Urinary bladder (tissue), 4 donors: ENCODE data around the gene VEPH1. TPM values are rescaled to one million over a fixed set of nuclear protein-coding genes. Genes with fewer than 3 reads are reported as not detected.

Source experiments
- DNase-seq: peaks from one replicate; pipeline ENCODE4 v3.0.0-alpha.2; 2015; ENCODE audit errors: extremely low spot score
- H3K27ac ChIP-seq: one replicate; pipeline ENCODE4 v1.5.1; 2013; ENCODE audit warnings: low read depth, mild to moderate bottlenecking, moderate library complexity
- H3K36me3 ChIP-seq: one replicate; pipeline ENCODE4 v1.6.1; 2013; ENCODE audit warnings: mild to moderate bottlenecking, moderate library complexity; ENCODE audit not compliant: insufficient read depth
- H3K4me1 ChIP-seq: one replicate; pipeline ENCODE4 v1.6.1; 2013; ENCODE audit warnings: mild to moderate bottlenecking, moderate library complexity; ENCODE audit not compliant: insufficient read depth
- H3K4me3 ChIP-seq: one replicate; pipeline ENCODE4 v1.5.1; 2013; ENCODE audit warnings: low read depth, low read length
- WGBS: extraction: QIAGEN DNeasy Blood & Tissue Kit; methylation state at CpG from one replicate; pipeline ENCODE4 v1.1.7; 2013; 5-methylcytosine and 5-hydroxymethylcytosine counted together
- polyA plus RNA-seq: library from polyadenylated mRNA; stranded (reverse); fragments of 200-250 nt; gene quantifications from one replicate; pipeline ENCODE4 v1.2.3, GENCODE V29; 2013
- total RNA-seq: library from RNA; depleted of rRNA; stranded (reverse); fragments of >200 nt; gene quantifications from one replicate; pipeline ENCODE4 v1.2.3, GENCODE V29; 2014
- donor health status: healthy with polysubstance abuse.
- donor health status: healthy.

Gene VEPH1
- total RNA-seq = 0.74 TPM
- polyA plus RNA-seq = 0.37 TPM

GRCh38 chr3:157502916-157503595, at the start of gene VEPH1:
VEPH1 (minus strand) TSS chr3:157503416; CDS start chr3:157495349, 8,067 bp downstream.
- H3K27ac ChIP-seq = no peak within 1 kb of the TSS
- no peak for DNase-seq
- no peaks in the 10 kb centered on the region for H3K4me1 ChIP-seq
- 67% methylated on average over 7 of the region's 7 CpGs for whole genome bisulfite sequencing
- H3K4me3 ChIP-seq = no peak within 1 kb of the TSS
- no peaks in the 10 kb centered on the region for H3K36me3 ChIP-seq

DNA sequence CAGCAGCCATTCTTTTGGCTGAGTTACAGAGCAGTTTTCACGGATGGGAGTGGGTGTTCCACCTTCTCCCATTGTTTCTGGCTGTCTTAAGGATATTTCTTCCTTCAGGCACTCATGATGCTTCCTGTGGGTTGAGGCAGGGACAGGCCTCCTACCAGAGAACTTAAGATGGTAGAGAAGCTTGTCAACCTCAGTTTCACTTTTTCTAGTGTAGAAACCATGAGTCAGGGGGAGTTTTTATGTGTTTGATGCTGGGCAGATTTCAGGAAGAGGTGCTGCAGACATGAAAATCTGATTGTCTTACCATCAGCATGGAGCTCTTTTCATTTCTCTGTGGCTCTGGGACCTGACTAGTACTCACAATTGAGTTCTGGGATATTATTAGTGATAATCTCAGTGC, 48.7 kb upstream of the VEPH1 start:
- Histone ChIP-seq H3K36me3 (no peaks in the 10 kb centered on the region), H3K4me3 (no peak overlapping the region), H3K4me1 (no peaks in the 10 kb centered on the region), H3K27ac (no peak overlapping the region)
- 77% methylated on average over 1 of the region's 1 CpG for WGBS
- DNase-seq = no peak

GRCh38 chr3:157549498-157549897, 46.3 kb upstream of the VEPH1 start:
- H3K36me3 ChIP-seq = no peaks in the 10 kb centered on the region
- DNase-seq = no peak
- no peak overlapping the region for H3K27ac ChIP-seq
- no peaks in the 10 kb centered on the region for H3K4me1 ChIP-seq
- H3K4me3 ChIP-seq = no peak overlapping the region
- WGBS = 94% methylated on average over 2 of the region's 2 CpGs

- WGBS = 77% methylated on average over 4 of the region's 4 CpGs
- no peak for DNase-seq
- Histone ChIP-seq H3K4me3 (no peak overlapping the region), H3K4me1 (no peaks in the 10 kb centered on the region), H3K36me3 (no peaks in the 10 kb centered on the region), H3K27ac (peak overlapping the region; percentile 45)
These were observed 41.4 kb upstream of the VEPH1 start for GRCh38 chr3:157544501-157545130.

DNA sequence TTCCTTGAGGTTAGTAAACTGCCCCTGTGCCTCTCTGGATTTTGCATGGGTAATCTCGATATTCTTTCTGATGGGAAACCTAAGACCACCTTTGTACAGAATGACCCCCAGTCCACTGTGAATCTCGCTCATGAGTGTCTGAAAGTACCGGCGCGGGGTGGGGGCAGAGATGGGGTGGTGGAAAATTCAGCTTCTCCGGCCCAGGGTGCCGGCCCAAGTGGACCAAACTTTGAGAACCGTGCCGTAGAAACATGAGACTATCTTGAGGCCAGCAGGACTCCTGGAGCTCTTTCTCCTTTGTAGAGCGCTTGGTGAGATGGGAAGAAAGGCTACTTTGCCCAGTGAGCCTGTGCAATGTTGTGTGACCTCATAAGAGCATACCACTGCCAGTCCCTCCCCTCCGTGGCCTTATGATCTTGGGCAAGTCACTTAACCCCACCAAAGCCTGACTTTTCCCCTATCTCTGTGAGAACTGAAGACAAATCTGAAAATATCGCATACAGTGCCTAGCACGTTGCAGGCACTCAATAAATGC, 40.4 kb upstream of the VEPH1 start:
- Histone ChIP-seq H3K4me3 (peak overlapping the region; percentile 10), H3K4me1 (no peaks in the 10 kb centered on the region), H3K36me3 (no peaks in the 10 kb centered on the region), H3K27ac (no peak overlapping the region)
- WGBS = 74% methylated on average over 13 of the region's 13 CpGs
- DNase-seq = no peak

DNA sequence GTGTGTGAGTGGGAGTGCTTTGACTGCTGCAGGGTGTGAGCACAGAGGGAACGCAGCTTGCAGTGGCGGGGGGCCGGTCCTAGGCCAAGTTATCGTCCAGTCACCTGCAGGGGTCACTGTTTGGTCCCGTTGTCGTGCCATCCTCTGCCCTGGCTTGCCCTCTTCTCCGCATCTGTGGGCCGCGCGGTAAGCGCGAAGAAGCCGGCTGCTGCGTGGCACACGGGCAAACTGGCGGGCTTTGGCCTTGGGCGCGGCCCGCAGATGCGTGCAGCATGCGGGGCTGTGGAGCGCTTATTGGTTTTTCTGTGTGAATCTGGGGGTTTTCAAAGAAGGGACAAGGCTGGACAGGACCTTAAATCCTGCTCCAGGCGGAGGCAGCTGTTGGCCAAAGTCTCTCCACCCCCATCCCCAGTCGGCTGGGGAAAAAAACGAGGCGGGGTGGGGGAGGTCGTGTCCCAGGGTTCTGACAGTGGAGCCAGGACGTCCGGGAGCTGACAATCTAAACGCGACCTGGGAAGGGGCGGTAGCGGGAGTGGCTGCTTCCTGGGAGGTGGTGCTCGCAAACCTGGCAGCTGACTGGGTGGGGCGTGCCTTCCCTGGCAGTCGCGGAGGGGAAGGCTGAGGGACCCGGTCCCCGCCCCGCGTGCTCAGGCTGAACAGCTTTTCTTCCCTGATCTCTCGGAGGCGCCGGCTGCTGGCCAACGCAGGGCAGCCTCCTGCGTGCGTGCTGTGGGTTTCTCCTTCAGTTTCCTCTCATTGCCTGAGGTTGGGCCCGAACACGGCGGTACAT, 39.7 kb upstream of the VEPH1 start:
- Histone ChIP-seq H3K27ac (no peak overlapping the region), H3K4me3 (peak overlapping the region; percentile 10), H3K36me3 (no peaks in the 10 kb centered on the region), H3K4me1 (no peaks in the 10 kb centered on the region)
- 7% methylated on average over 50 of the region's 50 CpGs for WGBS
- DNase-seq = no peak

DNA sequence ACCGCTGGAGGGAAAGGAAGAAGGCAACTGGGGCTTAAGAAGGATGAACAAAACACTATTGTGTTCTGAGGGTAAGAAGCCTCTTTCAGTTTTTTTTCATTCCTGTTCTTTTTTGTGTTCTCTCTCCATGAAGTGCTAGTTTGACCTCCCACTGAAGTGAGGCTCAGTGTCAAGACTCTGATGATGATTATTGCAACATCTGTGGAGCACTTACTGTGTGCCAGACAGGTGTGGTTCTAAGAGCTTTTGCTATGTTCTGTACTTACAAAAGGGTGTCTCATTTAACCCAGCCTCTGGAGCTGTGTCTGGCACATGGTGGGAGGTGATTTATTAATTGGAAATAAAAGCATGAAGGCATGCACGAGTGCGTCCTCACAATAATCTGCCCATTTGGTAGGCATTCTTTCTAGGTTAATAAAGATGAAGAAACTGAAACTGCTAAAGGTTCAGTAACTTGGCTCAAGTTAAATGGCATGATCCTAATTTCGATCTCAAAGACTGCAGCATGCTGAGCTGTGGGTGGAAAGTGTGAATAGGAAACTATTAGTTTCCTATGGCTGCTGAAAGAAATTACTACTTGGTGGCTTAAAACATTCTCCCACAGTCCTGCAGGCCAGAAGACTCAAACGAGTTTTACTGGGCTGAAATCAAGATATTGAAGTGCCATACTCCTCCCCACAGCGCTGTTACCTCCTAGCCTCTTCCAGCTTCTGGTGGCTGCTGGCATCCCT, 38.5 kb upstream of the VEPH1 start:
- Histone ChIP-seq H3K36me3 (no peaks in the 10 kb centered on the region), H3K4me1 (no peaks in the 10 kb centered on the region), H3K4me3 (no peak overlapping the region), H3K27ac (no peak overlapping the region)
- 82% methylated on average over 6 of the region's 6 CpGs for whole genome bisulfite sequencing
- DNase-seq = no peak

DNA sequence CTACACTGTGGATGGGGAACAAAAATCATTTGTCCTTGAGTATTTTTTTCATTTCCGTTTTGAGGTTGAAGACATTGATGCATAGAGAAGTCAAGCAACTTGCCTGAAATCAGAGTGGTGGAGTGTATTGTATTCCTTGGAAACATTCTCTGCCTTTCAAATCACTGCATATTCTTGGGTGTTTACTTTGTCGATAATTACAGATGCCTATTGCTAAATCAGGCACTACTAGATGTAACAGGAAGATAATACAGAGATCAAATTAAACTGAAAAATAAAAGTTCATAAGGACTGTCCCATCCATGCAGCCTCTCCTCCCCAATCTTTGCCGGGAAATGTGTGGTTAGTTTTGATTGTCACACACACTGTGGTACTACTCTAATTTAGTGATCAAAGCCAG, 37.4 kb upstream of the VEPH1 start:
- H3K36me3 ChIP-seq = no peaks in the 10 kb centered on the region
- H3K4me3 ChIP-seq = no peak overlapping the region
- no peak for DNase-seq
- WGBS = 67% methylated on average over 3 of the region's 3 CpGs
- H3K4me1 ChIP-seq = no peaks in the 10 kb centered on the region
- H3K27ac ChIP-seq = no peak overlapping the region

DNA sequence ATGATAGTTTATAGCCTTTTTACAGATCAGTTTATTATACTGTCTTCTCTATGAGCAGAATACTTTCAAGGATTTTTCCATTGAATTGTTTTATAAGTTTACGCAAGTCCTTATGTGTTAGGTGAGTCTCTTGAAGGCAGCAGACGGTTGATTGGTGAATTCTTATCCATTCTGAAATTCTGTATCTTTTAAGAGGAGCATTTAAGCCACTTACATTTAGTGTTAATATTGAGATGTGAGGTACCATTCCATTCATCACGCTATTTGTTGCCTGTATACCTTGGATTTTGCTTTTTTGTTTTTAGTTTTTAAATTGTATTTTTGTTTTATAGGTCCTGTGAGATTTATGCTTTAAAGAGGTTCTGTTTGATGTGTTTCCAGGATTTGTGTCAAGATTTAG, 32.5 kb upstream of the VEPH1 start:
- WGBS = 95% methylated on average over 3 of the region's 3 CpGs
- no peak overlapping the region for H3K27ac ChIP-seq
- H3K4me1 ChIP-seq = no peaks in the 10 kb centered on the region
- H3K4me3 ChIP-seq = no peak overlapping the region
- DNase-seq = no peak
- no peaks in the 10 kb centered on the region for H3K36me3 ChIP-seq

- DNase-seq = no peak
- no peaks in the 10 kb centered on the region for H3K4me1 ChIP-seq
- WGBS = 87% methylated on average over 2 of the region's 2 CpGs
- H3K4me3 ChIP-seq = no peak overlapping the region
- H3K27ac ChIP-seq = no peak overlapping the region
- no peaks in the 10 kb centered on the region for H3K36me3 ChIP-seq
These were observed 31.5 kb upstream of the VEPH1 start for GRCh38 chr3:157534725-157535161.

- WGBS = 74% methylated on average over 9 of the region's 9 CpGs
- DNase-seq = no peak
- H3K4me1 ChIP-seq = no peaks in the 10 kb centered on the region
- no peaks in the 10 kb centered on the region for H3K36me3 ChIP-seq
- no peak overlapping the region for H3K4me3 ChIP-seq
- H3K27ac ChIP-seq = no peak overlapping the region
These were observed 30.3 kb upstream of the VEPH1 start for GRCh38 chr3:157533298-157534070.

DNA sequence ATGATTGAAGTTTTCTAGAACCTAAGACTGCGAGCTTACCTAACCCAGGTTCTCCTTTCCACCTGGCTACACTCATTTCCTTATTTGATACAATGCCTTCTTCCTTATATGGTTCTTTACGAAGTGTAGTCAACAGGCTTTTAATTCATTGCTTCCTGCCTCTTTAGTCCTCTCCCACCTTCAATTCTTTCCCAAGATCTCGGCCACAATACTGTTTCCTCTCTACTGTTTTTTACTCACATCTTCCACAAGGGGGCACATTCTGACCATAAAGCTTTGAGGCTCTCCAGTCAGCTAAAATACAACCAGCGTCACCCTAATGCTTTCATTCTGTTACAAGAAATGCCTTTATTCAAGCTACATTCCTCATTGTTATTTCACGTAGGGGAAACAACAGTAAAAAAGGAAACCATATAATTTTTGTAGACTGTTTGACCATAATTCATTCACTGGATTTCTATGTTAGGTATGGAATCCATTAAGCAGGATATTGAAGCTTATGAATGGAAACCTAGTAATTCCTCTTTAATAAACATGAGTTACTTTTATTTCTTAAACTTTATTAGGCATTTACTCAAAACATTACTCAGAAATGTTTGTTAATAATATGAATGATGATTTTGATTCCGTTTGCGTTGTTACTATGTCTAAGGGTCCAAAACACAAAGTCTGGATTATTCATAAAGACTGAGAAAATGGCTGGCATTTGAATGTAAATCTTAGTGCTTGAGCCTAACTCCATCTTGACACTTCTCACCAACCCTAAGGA, 29.5 kb upstream of the VEPH1 start:
- peak; percentile 43 for DNase-seq
- Histone ChIP-seq H3K27ac (no peak overlapping the region), H3K4me3 (no peak overlapping the region), H3K36me3 (no peaks in the 10 kb centered on the region), H3K4me1 (no peaks in the 10 kb centered on the region)
- 39% methylated on average over 7 of the region's 7 CpGs for WGBS
